Keratinocyte (primary cell): ENCODE measurements around the gene NT5DC3.

Experiments
- EZH2 ChIP-seq: IDR thresholded peaks from one replicate; pipeline ENCODE4 v1.6.1; 2012; ENCODE audit warnings: inconsistent platforms, mild to moderate bottlenecking, low read length, moderate library complexity
- TF ChIP-seq, protein P1 (sequence below), 3 experiments: IDR thresholded peaks in 1 of 3; conservative IDR thresholded peaks in 1 of 3; optimal IDR thresholded peaks in 1 of 3; 2 replicates in 2 of 3; 3 replicates in 1 of 3; pipeline versions ENCODE3 to v1.5.1; 2011; ENCODE audit warnings: low read length in 3 of 3, mild to moderate bottlenecking in 3 of 3, moderate library complexity in 2 of 3, control low read depth in 1 of 3, inconsistent platforms in 1 of 3; ENCODE audit not compliant: insufficient read depth in 2 of 3; ENCODE audit errors: extremely low read depth in 1 of 3

- TF ChIP-seq, protein P1, sequence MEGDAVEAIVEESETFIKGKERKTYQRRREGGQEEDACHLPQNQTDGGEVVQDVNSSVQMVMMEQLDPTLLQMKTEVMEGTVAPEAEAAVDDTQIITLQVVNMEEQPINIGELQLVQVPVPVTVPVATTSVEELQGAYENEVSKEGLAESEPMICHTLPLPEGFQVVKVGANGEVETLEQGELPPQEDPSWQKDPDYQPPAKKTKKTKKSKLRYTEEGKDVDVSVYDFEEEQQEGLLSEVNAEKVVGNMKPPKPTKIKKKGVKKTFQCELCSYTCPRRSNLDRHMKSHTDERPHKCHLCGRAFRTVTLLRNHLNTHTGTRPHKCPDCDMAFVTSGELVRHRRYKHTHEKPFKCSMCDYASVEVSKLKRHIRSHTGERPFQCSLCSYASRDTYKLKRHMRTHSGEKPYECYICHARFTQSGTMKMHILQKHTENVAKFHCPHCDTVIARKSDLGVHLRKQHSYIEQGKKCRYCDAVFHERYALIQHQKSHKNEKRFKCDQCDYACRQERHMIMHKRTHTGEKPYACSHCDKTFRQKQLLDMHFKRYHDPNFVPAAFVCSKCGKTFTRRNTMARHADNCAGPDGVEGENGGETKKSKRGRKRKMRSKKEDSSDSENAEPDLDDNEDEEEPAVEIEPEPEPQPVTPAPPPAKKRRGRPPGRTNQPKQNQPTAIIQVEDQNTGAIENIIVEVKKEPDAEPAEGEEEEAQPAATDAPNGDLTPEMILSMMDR (optimal IDR thresholded peaks at IDR 0.05 in 1 of 3, IDR thresholded peaks at IDR 0.05 in 1 of 3, conservative IDR thresholded peaks at IDR 0.05 in 1 of 3; ENCODE audit: extremely low read depth in 1 of 3, insufficient read depth in 2 of 3, low read length in 3 of 3) = no peak
- no peak for TF ChIP-seq EZH2
Observed at GRCh38 chr12:103857164-103857563, 16.1 kb upstream of the NT5DC3 start.
